K562 (cell line): ENCODE measurements around the gene C2orf72. TPM values are rescaled to one million over a fixed set of nuclear protein-coding genes. Genes with fewer than 3 reads are reported as not detected.

Experiments
- AFF4 ChIP-seq: sonication (generic); formaldehyde crosslinking; IDR thresholded peaks from 2 replicates; pipeline ENCODE4 v1.8.0; 2023; ENCODE audit warnings: mild to moderate bottlenecking, missing genetic modification reagents
- CC2D1A ChIP-seq: fragments of 450-650 bp; IDR thresholded peaks from 2 replicates; pipeline ENCODE4 v1.6.1; 2017; ENCODE audit warnings: mild to moderate bottlenecking
- CHD2 ChIP-seq: IDR thresholded peaks from 2 replicates; pipeline ENCODE4 v1.6.1; 2011; ENCODE audit warnings: low read depth, low read length
- CTCFL ChIP-seq: IDR thresholded peaks from 2 replicates; pipeline ENCODE4 v1.6.1; 2011; ENCODE audit warnings: borderline replicate concordance, low read depth, mild to moderate bottlenecking, moderate library complexity, low read length; ENCODE audit not compliant: insufficient read depth, poor library complexity, severe bottlenecking
- DACH1 ChIP-seq: fragments of 450-650 bp; IDR thresholded peaks from 2 replicates; pipeline ENCODE4 v1.6.1; 2018; ENCODE audit not compliant: partially characterized antibody
- EP400 ChIP-seq: fragments of 450-650 bp; IDR thresholded peaks from 2 replicates; pipeline ENCODE4 v1.6.1; 2017; ENCODE audit warnings: antibody characterized with exemption, mild to moderate bottlenecking, moderate library complexity
- FOXP1 ChIP-seq: sonication (generic); formaldehyde crosslinking; IDR thresholded peaks from 2 replicates; pipeline ENCODE4 v1.8.0; 2022; ENCODE audit warnings: mild to moderate bottlenecking, missing genetic modification reagents
- GTF2E2 ChIP-seq: fragments of 200-800 bp; sonication (Bioruptor generic); IDR thresholded peaks from 2 replicates; pipeline ENCODE4 v1.6.1; 2016; ENCODE audit warnings: missing genetic modification characterization, missing compliant biosample characterization
- MAFK ChIP-seq: IDR thresholded peaks from 2 replicates; pipeline ENCODE4 v1.6.1; 2011; ENCODE audit warnings: low read length, improper control_type of control experiment
- MAZ ChIP-seq, 2 experiments: fragments of 450-650 bp in 1 of 2; sonication (generic) in 1 of 2; formaldehyde crosslinking; IDR thresholded peaks in 1 of 2; conservative IDR thresholded peaks in 1 of 2; 2 replicates each; pipeline versions ENCODE4 v1.4.0 to v1.5.0; 2020; ENCODE audit warnings: mild to moderate bottlenecking in 1 of 2, missing genetic modification reagents in 1 of 2
- SMARCC2 ChIP-seq: fragments of 450-650 bp; IDR thresholded peaks from 2 replicates; pipeline ENCODE4 v1.6.1; 2017; ENCODE audit warnings: antibody characterized with exemption, moderate library complexity, mild to moderate bottlenecking, low read depth
- SP2 ChIP-seq: IDR thresholded peaks from 2 replicates; pipeline ENCODE4 v1.6.1; 2011; ENCODE audit warnings: mild to moderate bottlenecking, low read depth, low read length, moderate library complexity; ENCODE audit not compliant: poor library complexity, severe bottlenecking; ENCODE audit errors: extremely low read depth
- TAF9B ChIP-seq: fragments of 450-650 bp; IDR thresholded peaks from 2 replicates; pipeline ENCODE4 v1.6.1; 2018; ENCODE audit warnings: mild to moderate bottlenecking; ENCODE audit not compliant: partially characterized antibody
- THAP12 ChIP-seq: fragments of 250-450 bp; sonication (Bioruptor Pico); IDR thresholded peaks from 2 replicates; pipeline ENCODE4 v1.9.0; 2021; ENCODE audit warnings: mild to moderate bottlenecking, inconsistent platforms
- polyA plus RNA-seq, 8 experiments: library from polyadenylated mRNA; depleted of rRNA in 4 of 8; stranded (reverse) in 5 of 8; unstranded in 3 of 8; fragments of >200 nt; fragmentation: Nextera tagmentation in 2 of 8; fragmentation: Illumina TruSeq in 1 of 8; extraction: Ambion mirVana in 2 of 8; extraction: Trizol in 1 of 8; gene quantifications; 2 replicates each; pipeline versions ENCODE4 v1.2.1 to v1.2.3, GENCODE V29; 2011 to 2014; ENCODE audit warnings: inconsistent platforms in 1 of 8, missing spikeins in 1 of 8
- total RNA-seq, 7 experiments: library from RNA; depleted of rRNA in 6 of 7; stranded (reverse); fragments of >200 nt in 6 of 7; fragmentation: Illumina TruSeq in 2 of 7; extraction: Trizol in 2 of 7; gene quantifications; 2 replicates each; pipeline versions ENCODE4 v1.2.1 to v1.2.3, GENCODE V29; 2011 to 2021; ENCODE audit warnings: low replicate concordance in 1 of 7

The C2orf72 gene
- total and polyA plus RNA-seq, 9 of the 15 experiments (the other 6 are each of a cell fraction or from before 2014, with no cell fraction given), result 0.08 to 0.18 (median 0.11) TPM; not detected in 6

- TF ChIP-seq CTCFL (peak; percentile 82), FOXP1 (CRISPR knock-in tag) (0 out of 2 replicates have a peak, but pooled peaks have one; percentile 26), THAP12 (CRISPR knock-in tag) (peak; percentile 97), AFF4 (CRISPR knock-in tag) (no peak), TAF9B (peak; percentile 52), SP2 (peak; percentile 70), MAFK (peak; percentile 56), GTF2E2 (tag) (peak; percentile 52; the same call in 1 of the 2 replicates), DACH1 (peak; percentile 87), EP400 (peak; percentile 80), CHD2 (peak; percentile 11; the same call in 1 of the 2 replicates), MAZ (CRISPR knock-in tag; conservative IDR thresholded peaks at IDR 0.05 in 1 of 2, IDR thresholded peaks at IDR 0.05 in 1 of 2) (peak; percentile 27 to 58; a peak in 2 of 4 replicates), CC2D1A (peak; percentile 46; the same call in 1 of the 2 replicates), SMARCC2 (no peak)
Measured at GRCh38 chr2:231056453-231057416, 19.4 kb downstream of the C2orf72 start, which contains the start of gene PSMD1 (continued).
